Activated CD4-positive, alpha-beta T cell treated with anti-CD3 and anti-CD28 coated beads, Interleukin-2, amount 50 U/mL, for 48 hours (primary cell): ENCODE results near the gene MAD2L1BP.

Experiments
- DNase-seq, 2 experiments: peaks; one replicate each; pipeline ENCODE4 v3.0.0-alpha.2; 2020

MAD2L1BP gene

GRCh38 chr6:43683708-43684455 is 48.2 kb downstream of the MAD2L1BP start:
- DNase-seq: no peak

- DNase-seq: no peak
These were observed 51.4 kb downstream of the MAD2L1BP start for GRCh38 chr6:43687079-43687436.

- DNase-seq: peak; percentile 86 to 89
These were observed 52.1 kb downstream of the MAD2L1BP start, which contains the start of gene MRPS18A for GRCh38 chr6:43687437-43688347. MRPS18A (minus strand) TSS chr6:43687791; CDS start chr6:43687779, 12 bp downstream.

- DNase-seq: no peak
These were observed 53.8 kb downstream of the MAD2L1BP start for GRCh38 chr6:43689421-43689820.
